Panc1 (cell line): ENCODE measurements around the gene RIMBP2. TPM values are rescaled to one million over a fixed set of nuclear protein-coding genes. Genes with fewer than 3 reads are reported as not detected.

Source experiments
- ATAC-seq: fragments of 200-7000 bp; cut with Tn5 transposase; 2 replicates; pipeline ENCODE4 v1.9.1; 2020; ENCODE audit warnings: mild to moderate bottlenecking, moderate library complexity
- BruUV-seq: library from RNA; stranded (reverse); fragments of 400-500 nt; replicated peaks from 2 replicates; lab custom pipeline; 2021; lab: Mats Ljungman, UMichigan
- CTCF ChIA-PET: fragments of 300-600 bp; sonication (Branson Sonifier 250); formaldehyde crosslinking; loops from one replicate; lab custom pipeline; 2022; ENCODE audit warnings: antibody characterized with exemption; lab: Charles Lee
- POLR2A ChIA-PET: fragments of 300-600 bp; sonication (Branson Sonifier 250); formaldehyde crosslinking; loops from one replicate; lab custom pipeline; 2022; ENCODE audit warnings: antibody characterized with exemption; lab: Charles Lee
- DNase-seq: peaks from one replicate; pipeline ENCODE4 v3.0.0-alpha.2; 2010; ENCODE audit warnings: low read depth, low spot score
- H3K27ac ChIP-seq: 2 replicates; pipeline ENCODE4 v1.5.1; 2011; ENCODE audit warnings: mild to moderate bottlenecking, low read length, inconsistent platforms
- H3K27me3 ChIP-seq: fragments of 200-500 bp; sonication (Bioruptor generic); 2 replicates; pipeline ENCODE4 v1.6.0; 2014; ENCODE audit warnings: low read length, inconsistent platforms; ENCODE audit not compliant: control insufficient read depth, insufficient read depth
- H3K36me3 ChIP-seq: fragments of 200-500 bp; sonication (Bioruptor generic); 2 replicates; pipeline ENCODE4 v1.5.1; 2014; ENCODE audit warnings: inconsistent platforms, mild to moderate bottlenecking, low read length, moderate library complexity; ENCODE audit not compliant: control insufficient read depth, insufficient read depth
- H3K4me1 ChIP-seq: 2 replicates; pipeline ENCODE4 v1.5.1; 2011; ENCODE audit warnings: inconsistent platforms, mild to moderate bottlenecking, low read length, moderate library complexity; ENCODE audit not compliant: control insufficient read depth, insufficient read depth
- H3K4me3 ChIP-seq, 2 experiments: 2 replicates each; pipeline ENCODE4 v1.5.1; 2011 to 2012; ENCODE audit warnings: low read depth in 2 of 2, low read length in 2 of 2, mild to moderate bottlenecking in 2 of 2, inconsistent platforms in 1 of 2, moderate library complexity in 1 of 2
- H3K9me3 ChIP-seq: fragments of 200-500 bp; sonication (Bioruptor generic); 2 replicates; pipeline ENCODE4 v1.5.1; 2014; ENCODE audit warnings: low read depth, mild to moderate bottlenecking, inconsistent platforms, low read length, moderate library complexity; ENCODE audit not compliant: control insufficient read depth, insufficient read depth
- CTCF ChIP-seq: fragments of 450-650 bp; IDR thresholded peaks from 2 replicates; pipeline ENCODE4 v1.5.1; 2017; ENCODE audit warnings: mild to moderate bottlenecking
- POLR2AphosphoS5 ChIP-seq: IDR thresholded peaks from 2 replicates; pipeline ENCODE4 v1.6.1; 2012; ENCODE audit warnings: mild to moderate bottlenecking, low read depth, low read length, moderate library complexity
- REST ChIP-seq, 2 experiments: IDR thresholded peaks; 2 replicates each; pipeline ENCODE4 v1.6.1; 2011 to 2012; ENCODE audit warnings: low read depth in 2 of 2, control low read depth in 1 of 2, low read length in 1 of 2, mild to moderate bottlenecking in 1 of 2, moderate library complexity in 1 of 2; ENCODE audit not compliant: insufficient read depth in 1 of 2
- SIN3A ChIP-seq: IDR thresholded peaks from 2 replicates; pipeline ENCODE4 v1.6.1; 2012; ENCODE audit warnings: low read depth, mild to moderate bottlenecking, low read length, moderate library complexity, borderline replicate concordance; ENCODE audit not compliant: insufficient read depth
- TCF7L2 ChIP-seq: IDR thresholded peaks from 2 replicates; pipeline ENCODE4 v1.6.1; 2011; ENCODE audit warnings: mild to moderate bottlenecking, low read depth, low read length, inconsistent platforms
- in situ Hi-C: cut with HindIII; loops from 2 replicates; pipeline ENCODE4 v1.10.0; 2016; ENCODE audit warnings: low sequenced_read_pairs, low pct_unique_long_range_greater_than_20kb
- intact Hi-C: fragments of 100-400 bp; cut with micrococcal nuclease; formaldehyde crosslinking; loops from one replicate; pipeline ENCODE4 v1.10.0; 2022; ENCODE audit not compliant: unreplicated experiment
- total RNA-seq: library from RNA; stranded (reverse); gene quantifications from one replicate; pipeline ENCODE4 v1.2.1, GENCODE V29; 2021; ENCODE audit not compliant: unreplicated experiment

RIMBP2 gene
- total RNA-seq, 1 experiment from 2014 or later, result not detected

DNA sequence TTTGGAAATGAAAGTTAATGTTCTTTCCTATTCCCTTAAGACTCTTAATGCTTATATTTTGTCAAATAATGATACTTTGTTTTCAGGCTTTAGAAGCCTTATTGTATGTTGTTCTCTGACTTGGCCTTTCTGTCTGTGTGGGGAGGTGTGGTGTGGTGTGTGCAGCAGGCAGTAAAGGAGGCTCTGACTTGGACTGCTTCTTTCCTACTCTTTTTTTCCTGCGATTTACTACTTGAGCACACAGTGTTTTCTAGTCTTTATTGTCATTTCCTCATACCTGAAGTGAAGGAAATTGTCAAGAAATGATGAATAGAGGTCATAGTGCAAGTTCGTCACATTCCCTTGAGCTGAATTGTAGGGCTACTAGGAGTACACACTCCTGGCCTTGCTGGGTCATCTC lies 351.5 kb downstream of the RIMBP2 start:
- intact Hi-C loops, result no loop called here
- H3K36me3 ChIP-seq, result no peaks in the 10 kb centered on the region
- no peaks in the 10 kb centered on the region for H3K9me3 ChIP-seq
- DNase-seq (no peak), ATAC-seq (no peak)
- H3K27ac ChIP-seq, result no peak overlapping the region
- no peak overlapping the region for H3K4me3 ChIP-seq
- H3K4me1 ChIP-seq, result no peaks in the 10 kb centered on the region
- in situ Hi-C loops, result no loop called here
- BruUV-seq, result no TSS peak
- H3K27me3 ChIP-seq, result peaks cover 8% of the 10 kb centered on the region
- TF ChIP-seq REST (IDR thresholded peaks at IDR 0.05; ENCODE audit: insufficient read depth in 1 of 2, low read depth in 2 of 2, low read length in 1 of 2) (no peak), TCF7L2 (no peak)
- ChIA-PET CTCF (no interaction called here), POLR2A (no interaction called here)

DNA sequence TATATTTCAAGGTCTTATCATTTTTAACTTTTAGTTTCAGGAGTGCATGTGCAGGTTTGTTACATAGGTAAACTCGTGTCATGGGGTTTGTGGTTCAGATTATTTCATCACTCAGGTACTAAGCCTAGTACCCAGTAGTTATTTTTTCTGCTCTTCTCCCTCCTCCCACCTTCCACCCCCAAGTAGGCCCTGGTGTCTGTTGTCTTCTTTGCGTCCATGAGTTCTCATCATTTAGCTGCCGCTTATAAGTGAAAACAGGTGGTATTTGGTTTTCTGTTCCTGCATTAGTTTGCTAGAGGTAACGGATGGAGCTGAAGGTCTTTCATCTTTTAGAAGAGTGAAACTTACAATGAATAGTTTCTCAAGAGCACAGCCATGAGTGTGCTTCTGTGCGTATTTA lies 354.0 kb downstream of the RIMBP2 start:
- CTCF ChIA-PET, result no interaction called here
- DNase-seq (no peak), ATAC-seq (no peak)
- TF ChIP-seq SIN3A (no peak), CTCF (no peak), POLR2AphosphoS5 (no peak), TCF7L2 (no peak), REST (IDR thresholded peaks at IDR 0.05; ENCODE audit: insufficient read depth in 1 of 2, low read depth in 2 of 2, low read length in 1 of 2) (no peak)
- intact Hi-C loops, result no loop called here
- in situ Hi-C loops, result no loop called here
- POLR2A ChIA-PET, result no interaction called here
- Histone ChIP-seq H3K9me3 (no peaks in the 10 kb centered on the region), H3K4me3 (no peak overlapping the region), H3K27me3 (peaks cover 16% of the 10 kb centered on the region), H3K4me1 (no peaks in the 10 kb centered on the region), H3K36me3 (no peaks in the 10 kb centered on the region), H3K27ac (no peak overlapping the region)
- no TSS peak for BruUV-seq
